Panc1 (cell line): ENCODE results near the gene MYRFL. TPM values are rescaled to one million over a fixed set of nuclear protein-coding genes. Genes with fewer than 3 reads are reported as not detected.

ENCODE experiments used
- ATAC-seq: fragments of 200-7000 bp; cut with Tn5 transposase; 2 replicates; pipeline ENCODE4 v1.9.1; 2020; ENCODE audit warnings: mild to moderate bottlenecking, moderate library complexity
- BruUV-seq: library from RNA; stranded (reverse); fragments of 400-500 nt; replicated peaks from 2 replicates; lab custom pipeline; 2021; lab: Mats Ljungman, UMichigan
- CTCF ChIA-PET: fragments of 300-600 bp; sonication (Branson Sonifier 250); formaldehyde crosslinking; loops from one replicate; lab custom pipeline; 2022; ENCODE audit warnings: antibody characterized with exemption; lab: Charles Lee
- POLR2A ChIA-PET: fragments of 300-600 bp; sonication (Branson Sonifier 250); formaldehyde crosslinking; loops from one replicate; lab custom pipeline; 2022; ENCODE audit warnings: antibody characterized with exemption; lab: Charles Lee
- DNase-seq: peaks from one replicate; pipeline ENCODE4 v3.0.0-alpha.2; 2010; ENCODE audit warnings: low read depth, low spot score
- H3K27ac ChIP-seq: 2 replicates; pipeline ENCODE4 v1.5.1; 2011; ENCODE audit warnings: mild to moderate bottlenecking, low read length, inconsistent platforms
- H3K27me3 ChIP-seq: fragments of 200-500 bp; sonication (Bioruptor generic); 2 replicates; pipeline ENCODE4 v1.6.0; 2014; ENCODE audit warnings: low read length, inconsistent platforms; ENCODE audit not compliant: control insufficient read depth, insufficient read depth
- H3K36me3 ChIP-seq: fragments of 200-500 bp; sonication (Bioruptor generic); 2 replicates; pipeline ENCODE4 v1.5.1; 2014; ENCODE audit warnings: inconsistent platforms, mild to moderate bottlenecking, low read length, moderate library complexity; ENCODE audit not compliant: control insufficient read depth, insufficient read depth
- H3K4me1 ChIP-seq: 2 replicates; pipeline ENCODE4 v1.5.1; 2011; ENCODE audit warnings: inconsistent platforms, mild to moderate bottlenecking, low read length, moderate library complexity; ENCODE audit not compliant: control insufficient read depth, insufficient read depth
- H3K4me3 ChIP-seq, 2 experiments: 2 replicates each; pipeline ENCODE4 v1.5.1; 2011 to 2012; ENCODE audit warnings: low read depth in 2 of 2, low read length in 2 of 2, mild to moderate bottlenecking in 2 of 2, inconsistent platforms in 1 of 2, moderate library complexity in 1 of 2
- H3K9me3 ChIP-seq: fragments of 200-500 bp; sonication (Bioruptor generic); 2 replicates; pipeline ENCODE4 v1.5.1; 2014; ENCODE audit warnings: low read depth, mild to moderate bottlenecking, inconsistent platforms, low read length, moderate library complexity; ENCODE audit not compliant: control insufficient read depth, insufficient read depth
- POLR2AphosphoS5 ChIP-seq: IDR thresholded peaks from 2 replicates; pipeline ENCODE4 v1.6.1; 2012; ENCODE audit warnings: mild to moderate bottlenecking, low read depth, low read length, moderate library complexity
- REST ChIP-seq, 2 experiments: IDR thresholded peaks; 2 replicates each; pipeline ENCODE4 v1.6.1; 2011 to 2012; ENCODE audit warnings: low read depth in 2 of 2, control low read depth in 1 of 2, low read length in 1 of 2, mild to moderate bottlenecking in 1 of 2, moderate library complexity in 1 of 2; ENCODE audit not compliant: insufficient read depth in 1 of 2
- SIN3A ChIP-seq: IDR thresholded peaks from 2 replicates; pipeline ENCODE4 v1.6.1; 2012; ENCODE audit warnings: low read depth, mild to moderate bottlenecking, low read length, moderate library complexity, borderline replicate concordance; ENCODE audit not compliant: insufficient read depth
- TCF7L2 ChIP-seq: IDR thresholded peaks from 2 replicates; pipeline ENCODE4 v1.6.1; 2011; ENCODE audit warnings: mild to moderate bottlenecking, low read depth, low read length, inconsistent platforms
- in situ Hi-C: cut with HindIII; loops from 2 replicates; pipeline ENCODE4 v1.10.0; 2016; ENCODE audit warnings: low sequenced_read_pairs, low pct_unique_long_range_greater_than_20kb
- intact Hi-C: fragments of 100-400 bp; cut with micrococcal nuclease; formaldehyde crosslinking; loops from one replicate; pipeline ENCODE4 v1.10.0; 2022; ENCODE audit not compliant: unreplicated experiment
- total RNA-seq: library from RNA; stranded (reverse); gene quantifications from one replicate; pipeline ENCODE4 v1.2.1, GENCODE V29; 2021; ENCODE audit not compliant: unreplicated experiment
- TF ChIP-seq, protein P1 (sequence below): fragments of 450-650 bp; IDR thresholded peaks from 2 replicates; pipeline ENCODE4 v1.5.1; 2017; ENCODE audit warnings: mild to moderate bottlenecking

MYRFL gene
- total RNA-seq, 1 experiment from 2014 or later = not detected

DNA sequence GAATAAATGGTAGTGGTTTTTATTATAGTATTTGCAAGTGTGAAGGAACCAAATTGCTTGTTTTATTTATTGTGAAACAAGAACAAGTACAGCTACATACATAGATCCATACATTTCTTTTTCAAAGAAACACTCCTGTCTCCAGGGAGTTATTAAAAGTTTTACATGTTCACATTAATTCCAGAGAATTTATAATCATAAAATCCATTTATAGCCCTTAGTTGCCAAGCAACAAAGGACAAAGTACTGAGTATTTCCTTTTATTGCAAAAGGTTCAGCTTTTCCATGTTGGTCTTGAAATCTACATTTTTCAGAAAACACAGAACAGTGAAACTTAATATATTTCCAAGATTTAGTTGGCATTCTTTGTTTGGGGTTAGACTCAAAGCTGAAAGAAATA lies 9.5 kb downstream of the MYRFL start:
- POLR2A ChIA-PET = no interaction called here
- in situ Hi-C loops = no loop called here

DNA sequence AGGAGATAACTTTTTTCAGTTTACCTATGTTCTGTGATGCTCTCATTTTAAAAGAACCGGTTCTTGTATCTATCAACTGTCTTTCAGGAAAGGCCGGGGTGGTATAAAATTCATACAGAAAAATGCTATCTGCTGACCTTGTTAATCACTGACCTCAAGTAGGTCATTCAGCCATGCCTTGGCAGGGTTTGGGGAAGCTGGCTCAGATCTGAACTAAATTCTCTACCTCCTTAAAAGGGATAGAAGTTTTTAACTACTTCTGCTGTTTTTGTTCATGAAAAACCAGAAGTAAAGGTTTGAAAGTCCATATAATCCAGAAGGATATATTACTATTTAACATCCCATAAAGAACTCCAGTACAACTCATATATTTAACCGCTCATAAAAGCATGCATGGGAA lies 10.1 kb downstream of the MYRFL start:
- POLR2A ChIA-PET = no interaction called here
- H3K27me3 ChIP-seq = peaks cover 11% of the 10 kb centered on the region
- DNase-seq = no peak
- no peak overlapping the region for H3K27ac ChIP-seq
- TF ChIP-seq, protein P1, sequence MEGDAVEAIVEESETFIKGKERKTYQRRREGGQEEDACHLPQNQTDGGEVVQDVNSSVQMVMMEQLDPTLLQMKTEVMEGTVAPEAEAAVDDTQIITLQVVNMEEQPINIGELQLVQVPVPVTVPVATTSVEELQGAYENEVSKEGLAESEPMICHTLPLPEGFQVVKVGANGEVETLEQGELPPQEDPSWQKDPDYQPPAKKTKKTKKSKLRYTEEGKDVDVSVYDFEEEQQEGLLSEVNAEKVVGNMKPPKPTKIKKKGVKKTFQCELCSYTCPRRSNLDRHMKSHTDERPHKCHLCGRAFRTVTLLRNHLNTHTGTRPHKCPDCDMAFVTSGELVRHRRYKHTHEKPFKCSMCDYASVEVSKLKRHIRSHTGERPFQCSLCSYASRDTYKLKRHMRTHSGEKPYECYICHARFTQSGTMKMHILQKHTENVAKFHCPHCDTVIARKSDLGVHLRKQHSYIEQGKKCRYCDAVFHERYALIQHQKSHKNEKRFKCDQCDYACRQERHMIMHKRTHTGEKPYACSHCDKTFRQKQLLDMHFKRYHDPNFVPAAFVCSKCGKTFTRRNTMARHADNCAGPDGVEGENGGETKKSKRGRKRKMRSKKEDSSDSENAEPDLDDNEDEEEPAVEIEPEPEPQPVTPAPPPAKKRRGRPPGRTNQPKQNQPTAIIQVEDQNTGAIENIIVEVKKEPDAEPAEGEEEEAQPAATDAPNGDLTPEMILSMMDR = no peak
- H3K4me3 ChIP-seq = no peak overlapping the region
- in situ Hi-C loops (no loop called here), intact Hi-C loops (no loop called here)
- no peaks in the 10 kb centered on the region for H3K9me3 ChIP-seq
- CTCF ChIA-PET = no interaction called here
- no peaks in the 10 kb centered on the region for H3K4me1 ChIP-seq
- BruUV-seq = no TSS peak
- ATAC-seq = no peak
- H3K36me3 ChIP-seq = no peaks in the 10 kb centered on the region

More for the DNA sequence above, 9.5 kb downstream of the MYRFL start:
- no peak for TF ChIP-seq SIN3A
- no peak for TF ChIP-seq TCF7L2
- TF ChIP-seq, protein P1 = no peak
- TF ChIP-seq REST (IDR thresholded peaks at IDR 0.05; ENCODE audit: insufficient read depth in 1 of 2, low read depth in 2 of 2, low read length in 1 of 2) = no peak
- no peak for TF ChIP-seq POLR2AphosphoS5
- no TSS peak for BruUV-seq
- H3K27ac ChIP-seq = no peak overlapping the region
- H3K27me3 ChIP-seq = peaks cover 9% of the 10 kb centered on the region
- H3K4me3 ChIP-seq = no peak overlapping the region
- no peaks in the 10 kb centered on the region for H3K9me3 ChIP-seq
- intact Hi-C loops = no loop called here
- no peaks in the 10 kb centered on the region for H3K36me3 ChIP-seq
- ATAC-seq = no peak
- no peaks in the 10 kb centered on the region for H3K4me1 ChIP-seq
- no peak for DNase-seq
- CTCF ChIA-PET = no interaction called here

GRCh38 chr12:69836015-69836414 lies 11.0 kb downstream of the MYRFL start:
- TF ChIP-seq TCF7L2 (no peak), POLR2AphosphoS5 (no peak), SIN3A (no peak)
- TF ChIP-seq, protein P1 = no peak
- Histone ChIP-seq H3K4me1 (no peaks in the 10 kb centered on the region), H3K27ac (no peak overlapping the region), H3K9me3 (no peaks in the 10 kb centered on the region), H3K4me3 (no peak overlapping the region), H3K36me3 (no peaks in the 10 kb centered on the region), H3K27me3 (peaks cover 12% of the 10 kb centered on the region)
- ATAC-seq (no peak), DNase-seq (no peak)
- BruUV-seq = no TSS peak
- CTCF ChIA-PET = interaction anchor here (0.6 kb wide), 1 partner anchor 1439 kb away, joined by 3 read pairs; no protein-coding TSS in a partner anchor
- intact Hi-C loops (no loop called here), in situ Hi-C loops (no loop called here)
- POLR2A ChIA-PET = no interaction called here
